PC-9 (cell line): Measurements from ENCODE around the gene MTR. TPM values are rescaled to one million over a fixed set of nuclear protein-coding genes. Genes with fewer than 3 reads are reported as not detected.

ENCODE experiments used
- BruUV-seq: library from RNA; stranded (reverse); fragments of 400-500 nt; replicated peaks from 2 replicates; lab custom pipeline; 2021; lab: Mats Ljungman, UMichigan
- CTCF ChIA-PET: fragments of 300-600 bp; sonication (Branson Sonifier 250); formaldehyde crosslinking; loops from one replicate; lab custom pipeline; 2022; ENCODE audit warnings: antibody characterized with exemption; lab: Charles Lee
- POLR2A ChIA-PET: fragments of 300-600 bp; sonication (Branson Sonifier 250); formaldehyde crosslinking; loops from one replicate; lab custom pipeline; 2022; ENCODE audit warnings: antibody characterized with exemption; ENCODE audit not compliant: unreplicated experiment; lab: Charles Lee
- DNase-seq, 2 experiments: peaks; one replicate each; pipeline versions ENCODE4 v3.0.0 to v3.0.0-alpha.2; 2015 to 2022; ENCODE audit warnings: mixed read lengths in 1 of 2
- H2AFZ ChIP-seq: fragments of 200-600 bp; sonication (generic); 2 replicates; pipeline ENCODE4 v1.8.1; 2017; ENCODE audit warnings: antibody characterized with exemption
- H3F3A ChIP-seq: fragments of 200-600 bp; sonication (generic); 2 replicates; pipeline ENCODE4 v1.8.1; 2017; ENCODE audit warnings: antibody characterized with exemption, mild to moderate bottlenecking, low read depth; ENCODE audit not compliant: insufficient read depth
- H3K27ac ChIP-seq: fragments of 200-600 bp; sonication (generic); 2 replicates; pipeline ENCODE4 v1.6.1; 2016; ENCODE audit warnings: mixed run types
- H3K27me3 ChIP-seq: fragments of 200-600 bp; sonication (generic); 2 replicates; pipeline ENCODE4 v1.6.1; 2016; ENCODE audit warnings: low read depth, mixed run types; ENCODE audit not compliant: insufficient read depth
- H3K36me3 ChIP-seq: fragments of 200-600 bp; sonication (generic); 2 replicates; pipeline ENCODE4 v1.6.1; 2016; ENCODE audit warnings: low read depth, mixed run types
- H3K4me1 ChIP-seq: fragments of 200-600 bp; sonication (generic); replicated peaks from 2 replicates; pipeline ENCODE4 v1.6.1; 2016; ENCODE audit warnings: mixed run types; ENCODE audit not compliant: insufficient read depth
- H3K4me2 ChIP-seq: fragments of 200-600 bp; sonication (generic); 2 replicates; pipeline ENCODE4 v1.6.1; 2017; ENCODE audit warnings: mixed run types
- H3K4me3 ChIP-seq: fragments of 200-600 bp; sonication (generic); 2 replicates; pipeline ENCODE4 v1.6.1; 2016; ENCODE audit warnings: mixed run types
- H3K79me2 ChIP-seq: fragments of 200-600 bp; sonication (generic); 2 replicates; pipeline ENCODE4 v1.6.1; 2017; ENCODE audit warnings: low read depth, mixed run types
- H3K9me2 ChIP-seq: fragments of 200-600 bp; sonication (generic); 2 replicates; pipeline ENCODE4 v1.8.1; 2017; ENCODE audit warnings: mild to moderate bottlenecking; ENCODE audit not compliant: insufficient read depth
- H3K9me3 ChIP-seq: fragments of 200-600 bp; sonication (generic); 2 replicates; pipeline ENCODE4 v1.8.1; 2016; ENCODE audit warnings: low read depth; ENCODE audit not compliant: insufficient read depth
- H4K20me1 ChIP-seq: fragments of 200-600 bp; sonication (generic); 2 replicates; pipeline ENCODE4 v1.8.1; 2017; ENCODE audit not compliant: insufficient read depth
- CTCF ChIP-seq: fragments of 200-600 bp; sonication (generic); conservative IDR thresholded peaks from 2 replicates; pipeline ENCODE4 v1.6.1; 2017; ENCODE audit warnings: mixed run types, antibody characterized with exemption, mild to moderate bottlenecking, moderate library complexity
- EZH2 ChIP-seq: fragments of 200-600 bp; sonication (generic); IDR thresholded peaks from 2 replicates; pipeline ENCODE4 v1.8.0; 2017; ENCODE audit warnings: antibody characterized with exemption, low read depth
- intact Hi-C: fragments of 100-400 bp; cut with micrococcal nuclease; formaldehyde crosslinking; loops from one replicate; pipeline ENCODE4 v1.10.0; 2022; ENCODE audit not compliant: unreplicated experiment
- total RNA-seq: library from RNA; stranded (reverse); gene quantifications from 2 replicates; pipeline ENCODE4 v1.2.3, GENCODE V29; 2021

Gene MTR
- total RNA-seq, 1 experiment from 2014 or later, result 20.9 TPM

- no peak for DNase-seq
- Histone ChIP-seq H4K20me1 (no peaks in the 10 kb centered on the region), H3F3A (no peaks in the 10 kb centered on the region), H2AFZ (no peak overlapping the region), H3K27me3 (peaks cover 80% of the 10 kb centered on the region), H3K9me2 (no peaks in the 10 kb centered on the region), H3K4me1 (no peaks in the 10 kb centered on the region), H3K27ac (no peak overlapping the region), H3K36me3 (no peaks in the 10 kb centered on the region), H3K4me3 (no peak overlapping the region), H3K79me2 (no peaks in the 10 kb centered on the region), H3K9me3 (no peaks in the 10 kb centered on the region), H3K4me2 (no peak overlapping the region)
- ChIA-PET CTCF (no interaction called here), POLR2A (no interaction called here)
- intact Hi-C loops, result no loop called here
- TF ChIP-seq EZH2, result no peak
- no peak for TF ChIP-seq CTCF
- BruUV-seq, result no TSS peak
Observed at GRCh38 chr1:236762410-236762809, 32.7 kb upstream of the MTR start.

GRCh38 chr1:236765831-236766230, 29.3 kb upstream of the MTR start:
- no peak overlapping the region for H3K27ac ChIP-seq
- no peaks in the 10 kb centered on the region for H3K79me2 ChIP-seq
- TF ChIP-seq EZH2 (no peak), CTCF (no peak)
- no peak overlapping the region for H2AFZ ChIP-seq
- POLR2A ChIA-PET, result no interaction called here
- peaks cover 89% of the 10 kb centered on the region for H3K27me3 ChIP-seq
- intact Hi-C loops, result no loop called here
- no peaks in the 10 kb centered on the region for H4K20me1 ChIP-seq
- H3K4me3 ChIP-seq, result no peak overlapping the region
- CTCF ChIA-PET, result no interaction called here
- no TSS peak for BruUV-seq
- DNase-seq, result no peak
- no peaks in the 10 kb centered on the region for H3K4me1 ChIP-seq
- H3K9me3 ChIP-seq, result no peaks in the 10 kb centered on the region
- no peak overlapping the region for H3K4me2 ChIP-seq
- no peaks in the 10 kb centered on the region for H3F3A ChIP-seq
- H3K9me2 ChIP-seq, result no peaks in the 10 kb centered on the region
- H3K36me3 ChIP-seq, result no peaks in the 10 kb centered on the region

GRCh38 chr1:236766506-236766905, 28.6 kb upstream of the MTR start:
- ChIA-PET CTCF (no interaction called here), POLR2A (no interaction called here)
- H3K4me2 ChIP-seq, result no peak overlapping the region

More at GRCh38 chr1:236766506-236766905, 28.6 kb upstream of the MTR start:
- no peak for TF ChIP-seq CTCF
- TF ChIP-seq EZH2, result no peak
- no TSS peak for BruUV-seq
- no peaks in the 10 kb centered on the region for H3K79me2 ChIP-seq
- H3K36me3 ChIP-seq, result no peaks in the 10 kb centered on the region
- peaks cover 89% of the 10 kb centered on the region for H3K27me3 ChIP-seq
- H3K9me3 ChIP-seq, result no peaks in the 10 kb centered on the region
- no peak for DNase-seq
- no peaks in the 10 kb centered on the region for H3F3A ChIP-seq
- H3K27ac ChIP-seq, result no peak overlapping the region
- H2AFZ ChIP-seq, result no peak overlapping the region
- no peak overlapping the region for H3K4me3 ChIP-seq
- intact Hi-C loops, result no loop called here
- H3K4me1 ChIP-seq, result no peaks in the 10 kb centered on the region
- H3K9me2 ChIP-seq, result no peaks in the 10 kb centered on the region
- no peaks in the 10 kb centered on the region for H4K20me1 ChIP-seq
